ENCODE data around the gene HEATR9.

DNA sequence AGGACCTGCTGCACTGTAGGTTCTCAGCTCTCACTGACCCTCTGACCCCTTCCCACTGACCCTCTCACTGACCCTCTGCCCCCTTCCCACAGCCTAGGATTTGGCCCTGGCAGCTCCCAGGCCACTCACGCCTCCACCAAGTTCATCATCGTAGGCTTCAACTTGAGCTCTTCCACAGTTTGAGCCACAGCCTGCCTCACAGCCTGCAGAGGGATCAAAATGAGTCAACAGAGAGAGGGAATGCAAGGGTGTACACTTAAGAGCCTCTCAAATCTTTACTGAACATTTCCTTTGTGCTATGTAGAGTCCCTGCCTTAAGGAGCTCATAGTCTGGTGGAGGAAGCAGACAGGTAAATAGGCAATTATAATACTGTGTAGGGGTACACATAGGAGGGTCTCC is 12.1 kb downstream of the HEATR9 start:
- no peak for TF ChIP-seq POLR2A (IDR thresholded peaks at IDR 0.05)
- TF ChIP-seq, protein P1, sequence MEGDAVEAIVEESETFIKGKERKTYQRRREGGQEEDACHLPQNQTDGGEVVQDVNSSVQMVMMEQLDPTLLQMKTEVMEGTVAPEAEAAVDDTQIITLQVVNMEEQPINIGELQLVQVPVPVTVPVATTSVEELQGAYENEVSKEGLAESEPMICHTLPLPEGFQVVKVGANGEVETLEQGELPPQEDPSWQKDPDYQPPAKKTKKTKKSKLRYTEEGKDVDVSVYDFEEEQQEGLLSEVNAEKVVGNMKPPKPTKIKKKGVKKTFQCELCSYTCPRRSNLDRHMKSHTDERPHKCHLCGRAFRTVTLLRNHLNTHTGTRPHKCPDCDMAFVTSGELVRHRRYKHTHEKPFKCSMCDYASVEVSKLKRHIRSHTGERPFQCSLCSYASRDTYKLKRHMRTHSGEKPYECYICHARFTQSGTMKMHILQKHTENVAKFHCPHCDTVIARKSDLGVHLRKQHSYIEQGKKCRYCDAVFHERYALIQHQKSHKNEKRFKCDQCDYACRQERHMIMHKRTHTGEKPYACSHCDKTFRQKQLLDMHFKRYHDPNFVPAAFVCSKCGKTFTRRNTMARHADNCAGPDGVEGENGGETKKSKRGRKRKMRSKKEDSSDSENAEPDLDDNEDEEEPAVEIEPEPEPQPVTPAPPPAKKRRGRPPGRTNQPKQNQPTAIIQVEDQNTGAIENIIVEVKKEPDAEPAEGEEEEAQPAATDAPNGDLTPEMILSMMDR (IDR thresholded peaks at IDR 0.05) = no peak

Data from testis (tissue), 2 donors.